Gastroesophageal sphincter (tissue), 3 donors: ENCODE measurements around the gene STAT4.

Experiments used
- CTCF ChIP-seq, 4 experiments: fragments of 200-600 bp in 2 of 4; fragments of 450-650 bp in 2 of 4; sonication (generic) in 1 of 4; IDR thresholded peaks; one replicate each; pipeline ENCODE4 v1.5.1; 2017 to 2019; ENCODE audit warnings: antibody characterized with exemption in 4 of 4, mild to moderate bottlenecking in 2 of 4, moderate library complexity in 2 of 4
- EP300 ChIP-seq: sonication (generic); formaldehyde crosslinking; IDR thresholded peaks from one replicate; pipeline ENCODE4 v1.6.1; 2017; ENCODE audit warnings: antibody characterized with exemption, mild to moderate bottlenecking
- POLR2A ChIP-seq, 2 donors: fragments of 450-650 bp; IDR thresholded peaks; one replicate each; pipeline ENCODE4 v1.6.1; 2017; ENCODE audit warnings: antibody characterized with exemption in 2 of 2, mild to moderate bottlenecking in 2 of 2, moderate library complexity in 1 of 2
- POLR2AphosphoS5 ChIP-seq: sonication (generic); formaldehyde crosslinking; IDR thresholded peaks from one replicate; pipeline ENCODE4 v1.6.1; 2017; ENCODE audit warnings: antibody characterized with exemption

GRCh38 chr2:191063584-191063983, 87.2 kb downstream of the STAT4 start:
- no peak for TF ChIP-seq CTCF (IDR thresholded peaks at IDR 0.05)
- no peak for TF ChIP-seq EP300
- no peak for TF ChIP-seq POLR2A (IDR thresholded peaks at IDR 0.05)
- no peak for TF ChIP-seq POLR2AphosphoS5
